Activated CD4-positive, alpha-beta T cell treated with anti-CD3 and anti-CD28 coated beads for 4 hours (primary cell): ENCODE data around the gene TMEM120A.
"Not testable (repeated sequence)": the region's sequence is repeated elsewhere in the genome, so short reads cannot be mapped to it uniquely, and the experiment has no call there.

ENCODE experiments used
- DNase-seq, 2 donors: peaks; one replicate each; pipeline ENCODE4 v3.0.0-alpha.2; 2020

The TMEM120A gene

DNA sequence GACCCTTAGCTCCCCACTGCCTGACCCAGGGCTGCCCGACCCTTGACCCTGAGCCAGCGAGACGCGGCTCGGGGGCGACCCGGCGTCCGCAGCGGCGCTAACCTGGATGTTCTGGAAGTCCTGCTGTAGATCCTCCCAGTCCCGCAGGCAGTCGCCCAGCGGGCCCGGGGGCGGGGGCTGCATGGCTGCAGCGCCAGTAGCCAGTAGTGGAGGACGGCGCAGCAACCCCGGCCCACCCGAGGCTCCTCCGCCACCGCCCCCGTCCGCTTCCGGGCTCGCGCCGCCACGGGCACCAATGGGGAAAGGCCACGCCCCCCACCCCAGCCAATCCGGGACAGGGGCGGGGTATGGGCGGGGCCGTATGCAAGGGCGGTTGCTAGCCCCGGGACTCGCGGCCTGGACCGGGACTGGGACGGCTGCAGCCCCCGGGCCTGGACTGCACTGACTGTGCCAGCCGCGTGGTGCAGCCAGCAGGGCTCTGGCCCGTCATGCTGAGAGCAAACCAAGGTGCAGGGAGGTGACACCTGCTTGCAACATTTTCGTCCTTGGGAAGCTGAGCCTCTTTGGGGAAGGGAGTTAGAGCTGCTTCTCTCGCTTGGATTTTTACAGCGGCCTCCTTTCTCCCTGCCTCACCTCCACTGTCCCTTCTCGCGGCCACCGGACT is at the start of gene TMEM120A:
Gene TMEM120A, minus strand, starts transcription at position 208 of the 664 bp plus-strand sequence. Its CDS starts 25 bp downstream, at position 183.
- peak; percentile 94 for DNase-seq

DNA sequence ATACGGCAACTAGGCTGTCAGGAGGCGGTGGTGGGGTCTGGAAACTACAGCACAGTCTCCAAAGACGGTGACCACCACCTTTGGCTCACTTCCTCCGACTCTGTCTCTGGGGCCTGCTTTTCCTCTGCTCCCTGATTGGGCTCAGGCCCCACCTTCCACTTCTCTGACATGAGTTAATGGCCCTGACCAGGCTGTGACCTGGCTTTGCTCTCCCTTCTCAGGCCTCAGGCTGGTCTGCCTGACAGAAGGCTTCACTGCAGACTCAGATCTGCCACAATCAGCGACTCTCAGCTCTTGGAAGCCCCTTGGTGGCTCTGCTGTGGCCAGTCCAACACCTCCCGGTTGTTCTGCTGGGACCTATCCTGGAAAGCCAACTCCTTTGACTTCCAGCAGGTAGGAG is 45.7 kb upstream of the TMEM120A start:
- no peak for DNase-seq

- no peak for DNase-seq
These were observed 42.9 kb upstream of the TMEM120A start for GRCh38 chr7:76037310-76037709.

- no peak for DNase-seq
These were observed 37.6 kb upstream of the TMEM120A start for GRCh38 chr7:76031964-76032363.

DNA sequence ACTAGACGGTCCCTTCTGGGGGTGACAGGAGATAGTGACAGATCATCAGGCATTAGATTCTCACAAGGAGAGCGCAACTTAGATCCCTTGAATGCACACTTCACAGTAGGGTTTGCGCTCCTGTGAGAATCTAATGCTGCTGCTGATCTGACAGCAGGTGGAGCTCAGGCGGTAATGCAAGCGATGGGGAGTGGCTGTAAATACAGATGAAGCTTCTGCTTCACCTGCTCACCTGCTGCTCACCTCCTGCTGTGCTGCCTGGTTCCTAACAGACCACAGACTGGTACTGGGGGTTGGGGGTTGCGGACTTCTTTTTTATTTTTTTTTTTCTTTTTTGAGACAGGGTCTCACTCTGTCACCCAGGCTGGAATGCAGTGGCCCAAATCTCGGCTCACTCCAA is 35.3 kb upstream of the TMEM120A start:
- not testable (repeated sequence) for DNase-seq

GRCh38 chr7:76023002-76023401 is 28.6 kb upstream of the TMEM120A start:
- DNase-seq = no peak

DNA sequence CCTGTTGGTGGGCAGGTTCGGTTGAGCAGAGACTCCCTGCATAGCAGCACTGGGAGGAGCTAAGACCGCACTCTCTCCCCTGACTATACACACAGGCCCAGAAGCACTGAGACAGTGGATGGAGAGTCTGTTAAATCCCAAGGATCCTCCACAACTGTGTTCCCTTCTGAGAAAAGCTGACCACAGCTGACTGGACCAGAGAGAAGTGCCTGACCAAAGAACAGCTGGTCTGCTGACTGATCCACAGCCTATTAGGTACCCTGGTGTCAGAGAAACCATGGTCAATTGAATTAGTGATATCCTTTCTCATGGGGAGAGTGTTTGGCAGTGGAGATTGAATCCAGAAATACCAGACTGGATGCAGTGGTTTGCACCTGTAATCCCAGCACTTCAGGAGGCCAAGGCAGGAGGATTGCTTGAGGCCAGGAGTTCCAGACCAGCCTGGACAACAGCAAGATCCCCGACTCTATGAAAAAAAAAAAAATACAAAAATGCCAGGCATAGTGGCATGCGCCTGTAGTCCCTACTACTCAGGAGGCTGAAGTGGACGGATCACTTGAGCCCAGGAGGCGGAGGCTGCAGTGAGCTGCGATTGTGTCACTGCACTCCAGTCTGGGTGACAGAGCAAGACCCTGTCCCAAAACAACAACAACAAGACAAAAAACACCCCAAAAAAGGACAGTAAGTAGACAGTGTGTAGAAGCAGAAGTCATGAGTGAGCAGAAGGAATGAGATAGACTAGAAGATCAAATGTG is 27.8 kb upstream of the TMEM120A start:
- DNase-seq = no peak

- DNase-seq = peak; percentile 57 to 74
These were observed 25.8 kb upstream of the TMEM120A start for GRCh38 chr7:76020031-76020714.

GRCh38 chr7:76018520-76018919 is 24.1 kb upstream of the TMEM120A start:
- DNase-seq = not testable (repeated sequence)

DNA sequence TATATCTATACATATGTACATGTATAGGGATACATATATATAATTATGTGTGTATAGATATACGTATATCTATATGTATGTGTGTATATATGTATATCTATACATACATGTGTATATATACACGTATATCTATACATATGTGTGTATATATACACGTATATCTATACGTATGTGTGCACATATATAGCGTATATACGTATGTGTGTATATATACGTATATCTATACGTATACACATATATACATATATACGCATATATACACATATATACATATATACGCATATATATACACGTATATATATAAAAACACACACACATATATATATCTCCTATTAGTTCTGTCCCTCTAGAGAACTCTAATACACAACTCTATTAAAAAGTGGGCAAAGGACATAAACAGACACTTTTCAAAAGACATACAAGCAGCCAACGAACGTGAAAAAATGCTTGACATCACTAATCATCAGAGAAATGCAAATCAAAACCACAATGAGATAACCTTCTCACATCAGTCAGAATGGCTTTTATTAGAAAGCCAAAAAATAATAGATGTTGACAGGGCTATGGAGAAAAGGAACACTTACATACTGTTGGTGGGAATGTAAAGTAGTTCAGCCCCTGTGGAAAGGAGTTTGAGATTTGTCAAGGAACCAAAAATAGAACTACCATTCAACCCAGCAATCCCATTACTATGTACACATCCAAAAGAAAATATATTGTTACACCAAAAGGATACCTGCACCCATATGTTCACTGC is 22.0 kb upstream of the TMEM120A start:
- no peak for DNase-seq

DNA sequence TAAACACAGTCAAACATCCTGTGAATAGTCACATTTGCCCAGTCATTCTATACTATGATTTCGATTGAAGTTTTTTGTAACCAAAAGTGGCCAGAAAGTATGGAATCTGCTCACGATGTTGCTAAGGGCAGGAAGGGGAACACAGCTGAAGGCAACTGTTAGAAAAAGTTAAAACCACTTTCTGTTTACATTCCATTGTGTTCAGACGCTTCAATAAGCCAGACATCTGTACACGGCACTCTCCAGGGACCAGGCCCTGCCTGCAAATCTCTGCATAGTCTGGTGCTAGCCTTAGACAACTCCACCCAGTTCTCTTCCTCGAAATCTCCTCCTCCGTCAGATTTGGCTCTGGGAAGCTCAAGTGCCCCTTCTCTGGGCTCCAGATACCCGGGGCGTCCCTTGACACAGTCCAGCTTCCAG is 17.1 kb upstream of the TMEM120A start:
- DNase-seq = no peak

DNA sequence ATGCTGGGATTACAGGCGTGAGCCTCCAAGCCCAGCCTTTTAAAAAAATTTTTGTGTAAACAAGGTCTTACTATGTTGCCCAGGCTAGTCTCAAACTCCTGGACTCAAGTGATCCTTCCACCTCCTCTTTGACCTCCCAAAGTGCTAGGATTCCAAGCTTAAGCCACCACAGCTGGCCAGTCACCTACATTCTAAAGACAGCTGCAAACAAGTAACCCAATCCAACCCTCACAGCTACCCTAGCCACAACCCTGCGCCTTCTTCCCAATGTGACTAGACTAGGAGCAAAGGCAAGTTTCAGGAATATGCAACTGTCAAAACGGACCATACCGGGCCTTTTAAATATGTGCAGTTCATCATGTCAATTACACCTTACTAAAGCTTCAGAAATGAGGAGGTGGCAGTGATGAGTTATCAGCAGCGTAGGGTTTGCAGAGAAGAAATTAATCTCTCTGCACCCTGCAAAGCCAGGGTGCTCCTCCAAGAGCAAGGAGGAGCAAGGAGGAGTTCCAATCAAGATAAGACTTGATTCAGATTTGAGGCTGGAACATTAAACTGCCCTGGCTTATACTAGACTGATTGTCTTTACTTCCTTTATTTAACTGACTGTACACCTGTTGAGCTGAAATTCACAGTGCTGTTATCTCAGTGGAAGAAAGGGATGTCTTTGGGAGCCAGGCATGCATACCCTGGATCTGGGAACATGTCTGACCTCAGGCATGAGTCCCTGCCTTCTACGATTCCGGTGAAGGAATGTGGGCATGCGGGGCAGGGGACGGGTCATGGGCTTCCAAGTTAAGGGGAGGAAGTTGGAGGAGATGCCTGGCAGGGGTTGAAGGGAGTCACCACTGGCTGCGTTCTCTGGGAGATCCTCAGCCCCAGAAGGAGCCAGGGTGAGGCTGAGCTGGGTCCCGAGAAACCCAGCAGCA is 15.5 kb upstream of the TMEM120A start:
- DNase-seq = no peak

DNA sequence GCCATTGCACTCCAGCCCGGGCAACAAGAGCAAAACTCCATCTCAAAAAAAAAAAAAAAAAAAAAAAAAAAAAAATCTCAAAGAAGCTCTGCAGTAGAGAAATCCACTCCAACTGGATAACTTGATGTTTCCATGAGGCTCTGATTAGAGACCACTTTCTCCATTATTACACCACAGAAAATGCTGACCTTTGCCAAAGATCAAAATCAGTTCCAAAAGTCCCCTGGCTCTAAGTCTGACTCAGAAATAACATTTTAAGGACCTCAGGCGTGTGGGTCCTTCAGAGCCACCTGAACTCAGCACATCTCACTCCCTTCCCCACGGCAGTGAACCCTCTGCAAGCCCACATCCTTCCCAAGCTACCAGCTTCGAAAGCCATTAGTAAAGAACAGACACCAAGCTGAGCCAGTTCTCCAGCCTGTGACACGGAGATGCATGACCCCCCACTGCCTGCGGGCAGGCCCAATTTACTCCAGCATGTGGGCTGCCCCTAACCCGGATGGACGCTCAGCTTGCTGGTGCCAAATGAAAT is 13.8 kb upstream of the TMEM120A start:
- no peak for DNase-seq

- DNase-seq = not testable (repeated sequence)
These were observed 10.6 kb upstream of the TMEM120A start for GRCh38 chr7:76005004-76005403.

DNA sequence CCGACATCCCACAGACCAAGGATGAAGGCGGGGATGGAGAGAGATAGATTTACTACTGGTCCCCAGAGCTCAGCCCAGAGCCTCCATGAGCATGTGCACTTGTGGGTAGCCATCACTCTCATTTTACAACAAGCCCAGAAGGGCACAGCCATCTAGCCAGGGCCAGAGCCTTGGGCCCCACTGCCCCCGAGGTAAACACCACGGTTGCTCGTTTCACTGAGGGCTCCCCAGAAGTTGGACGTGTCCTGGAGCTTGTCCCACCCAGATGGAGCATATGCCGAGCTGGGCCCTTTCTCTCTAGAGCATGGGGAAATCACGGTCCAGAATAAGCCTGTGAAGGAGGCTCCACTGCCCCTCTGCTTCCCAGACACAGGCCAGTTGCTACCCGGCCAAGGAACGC is 9.0 kb upstream of the TMEM120A start:
- DNase-seq = no peak

GRCh38 chr7:76002822-76003221 is 8.4 kb upstream of the TMEM120A start:
- no peak for DNase-seq

- no peak for DNase-seq
These were observed 7.7 kb upstream of the TMEM120A start for GRCh38 chr7:76002139-76002538.

GRCh38 chr7:76000566-76000965 is 6.2 kb upstream of the TMEM120A start:
- no peak for DNase-seq

- no peak for DNase-seq
These were observed 3.6 kb upstream of the TMEM120A start for GRCh38 chr7:75998038-75998437.

GRCh38 chr7:75996476-75996875 is 2.1 kb upstream of the TMEM120A start:
- no peak for DNase-seq

GRCh38 chr7:75995996-75996395 is 1.6 kb upstream of the TMEM120A start:
- DNase-seq = no peak

GRCh38 chr7:75995052-75995471 is 667 bp upstream of the TMEM120A start:
- no peak for DNase-seq
